Measurements from ENCODE around the gene RAMP1. TPM values are rescaled to one million over a fixed set of nuclear protein-coding genes. Genes with fewer than 3 reads are reported as not detected.

RAMP1 gene
- 3.2 and 14.9 TPM in 2 replicates for total RNA-seq

GRCh38 chr2:237859533-237860272, at the start of gene RAMP1:
TSS of gene RAMP1 (plus strand) at chr2:237859623. CDS start at chr2:237859676, 53 bp downstream.

Other genes starting within 250 kb of the RAMP1 start
- 63.4 and 82.8 TPM in 2 replicates for gene LRRFIP1, start 232.0 kb upstream of the RAMP1 start, total RNA-seq
- 0.26 and 0.56 TPM in 2 replicates for gene RBM44, start 60.8 kb upstream of the RAMP1 start, total RNA-seq
- gene UBE2F, start 107.4 kb downstream of the RAMP1 start, total RNA-seq, result 34.6 and 44.5 TPM in 2 replicates
- gene SCLY, start 201.4 kb downstream of the RAMP1 start, total RNA-seq, result 10.6 and 11.0 TPM in 2 replicates
- gene ESPNL, start 240.7 kb downstream of the RAMP1 start, total RNA-seq, result 0.06 and 0.40 TPM in 2 replicates